Measurements from ENCODE around the gene ZFHX2.

The ZFHX2 gene

GRCh38 chr14:23572836-23573235, 21.3 kb upstream of the ZFHX2 start:
- no peak for DNase-seq (ENCODE audit: low read depth)

GRCh38 chr14:23572524-23572828, 20.9 kb upstream of the ZFHX2 start:
- no peak for DNase-seq (ENCODE audit: low read depth)

DNA sequence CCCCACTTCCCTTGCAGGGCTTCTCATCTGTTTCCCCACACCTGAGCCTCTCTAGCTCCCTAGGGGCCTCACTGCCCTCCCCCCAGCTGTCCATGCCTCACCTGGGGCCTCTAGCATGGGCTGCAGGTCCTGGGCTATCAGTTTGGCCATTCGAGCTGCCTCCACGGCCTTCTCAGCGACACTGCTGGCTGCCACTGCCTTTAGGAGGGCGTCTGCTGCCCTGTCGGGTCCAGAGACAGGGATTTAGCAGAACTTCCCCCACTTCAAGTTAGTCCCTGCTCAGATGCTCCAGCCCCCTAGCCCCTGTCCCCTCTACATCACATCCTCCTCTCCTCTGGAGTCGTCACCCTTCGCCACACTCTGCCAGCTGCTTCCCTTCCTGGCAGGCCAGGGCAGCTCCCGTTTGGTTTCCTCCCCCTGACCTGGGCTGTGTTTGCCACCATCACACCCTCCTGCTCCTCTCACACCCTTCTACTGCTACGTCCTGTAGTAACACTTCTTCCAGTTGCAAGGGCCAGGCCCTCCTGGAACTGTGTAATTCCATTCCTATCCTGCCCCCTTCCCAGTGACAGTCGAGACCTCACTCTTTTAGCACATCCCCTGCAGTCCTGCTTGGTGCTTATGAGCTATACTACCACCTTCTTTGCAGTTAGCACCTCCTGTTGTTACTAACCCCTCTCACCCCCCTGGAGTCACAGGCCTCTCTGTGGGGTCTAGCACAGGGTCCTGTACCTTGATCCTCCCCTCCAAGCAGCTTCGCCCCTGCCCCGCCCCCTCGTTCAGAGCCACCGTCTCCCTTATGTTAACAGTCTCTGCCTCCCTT, 20.3 kb upstream of the ZFHX2 start:
- no peak for DNase-seq (ENCODE audit: low read depth)

GRCh38 chr14:23570806-23571483, 19.4 kb upstream of the ZFHX2 start:
- no peak for DNase-seq (ENCODE audit: low read depth)

- no peak for DNase-seq (ENCODE audit: low read depth)
Measured at GRCh38 chr14:23569443-23570151, 18.0 kb upstream of the ZFHX2 start.

- DNase-seq (ENCODE audit: low read depth) = no peak
Measured at GRCh38 chr14:23568600-23569331, 17.2 kb upstream of the ZFHX2 start.

GRCh38 chr14:23568021-23568599, 16.5 kb upstream of the ZFHX2 start:
- DNase-seq (ENCODE audit: low read depth) = no peak

GRCh38 chr14:23567186-23568020, 15.8 kb upstream of the ZFHX2 start, which contains the start of gene AP1G2:
Gene AP1G2 (minus strand): TSS chr14:23567791. CDS start chr14:23567314, 477 bp downstream.
- DNase-seq (ENCODE audit: low read depth) = peak; percentile 71

DNA sequence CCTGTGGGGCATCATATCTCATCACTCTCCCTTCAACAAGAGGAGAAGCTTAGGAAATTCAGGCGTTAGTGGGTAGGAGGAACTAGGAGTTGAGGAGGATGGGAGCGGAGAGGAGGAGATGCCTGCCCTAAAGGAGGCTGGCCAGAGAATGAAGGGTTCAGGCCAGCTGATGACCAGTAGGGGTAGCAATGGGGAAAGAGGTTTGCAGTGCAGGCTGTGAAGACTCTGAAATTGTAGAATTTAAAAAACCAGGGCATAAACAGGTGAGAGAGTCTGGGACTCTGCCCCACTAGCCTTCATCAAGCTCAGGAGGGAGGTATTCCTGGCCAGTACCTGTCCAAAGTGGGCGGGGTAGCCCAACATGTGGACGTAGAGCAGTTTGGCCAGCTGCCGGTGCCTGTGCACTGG, 15.2 kb upstream of the ZFHX2 start:
- DNase-seq (ENCODE audit: low read depth) = no peak

GRCh38 chr14:23566112-23566777, 14.7 kb upstream of the ZFHX2 start:
- DNase-seq (ENCODE audit: low read depth) = no peak

DNA sequence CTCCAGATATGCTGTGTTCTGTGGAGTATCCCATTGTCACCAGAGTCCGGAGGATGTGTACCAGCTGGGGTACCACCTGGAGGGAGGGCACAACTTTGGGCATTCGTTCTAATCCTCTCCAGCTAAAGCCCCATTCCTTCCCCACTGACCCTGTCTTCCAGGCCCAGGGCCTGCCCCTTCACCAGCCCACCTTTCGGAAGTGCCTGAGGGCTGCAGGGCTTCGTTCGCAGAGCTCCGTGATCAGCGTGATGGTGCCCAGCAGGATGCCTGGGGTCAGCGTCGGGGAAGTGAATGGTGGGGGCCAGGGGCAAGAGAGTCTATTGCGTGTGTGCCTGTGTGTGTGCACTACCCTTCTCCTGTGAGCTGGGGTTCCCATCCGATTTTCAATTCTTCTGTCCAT, 14.1 kb upstream of the ZFHX2 start:
- no peak for DNase-seq (ENCODE audit: low read depth)

DNA sequence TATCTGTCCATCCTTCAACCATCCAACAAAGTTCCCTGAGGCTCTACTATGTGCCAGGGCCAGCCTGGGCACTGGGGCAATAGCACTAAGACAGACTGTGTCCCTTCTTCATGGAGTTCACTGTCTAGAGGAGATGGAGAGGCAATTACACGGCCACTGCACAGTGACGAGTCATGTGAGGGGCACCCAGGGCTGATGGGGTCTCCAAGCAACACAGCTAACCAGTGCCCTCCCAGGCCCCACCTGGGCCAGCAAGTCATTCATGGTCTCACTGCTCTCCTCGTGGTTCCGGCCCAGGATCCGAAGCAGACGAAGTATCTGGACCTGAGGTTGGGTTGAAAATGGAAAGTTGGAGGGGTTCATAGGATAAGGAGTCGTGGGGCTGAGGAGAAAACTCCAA, 13.3 kb upstream of the ZFHX2 start:
- no peak for DNase-seq (ENCODE audit: low read depth)

DNA sequence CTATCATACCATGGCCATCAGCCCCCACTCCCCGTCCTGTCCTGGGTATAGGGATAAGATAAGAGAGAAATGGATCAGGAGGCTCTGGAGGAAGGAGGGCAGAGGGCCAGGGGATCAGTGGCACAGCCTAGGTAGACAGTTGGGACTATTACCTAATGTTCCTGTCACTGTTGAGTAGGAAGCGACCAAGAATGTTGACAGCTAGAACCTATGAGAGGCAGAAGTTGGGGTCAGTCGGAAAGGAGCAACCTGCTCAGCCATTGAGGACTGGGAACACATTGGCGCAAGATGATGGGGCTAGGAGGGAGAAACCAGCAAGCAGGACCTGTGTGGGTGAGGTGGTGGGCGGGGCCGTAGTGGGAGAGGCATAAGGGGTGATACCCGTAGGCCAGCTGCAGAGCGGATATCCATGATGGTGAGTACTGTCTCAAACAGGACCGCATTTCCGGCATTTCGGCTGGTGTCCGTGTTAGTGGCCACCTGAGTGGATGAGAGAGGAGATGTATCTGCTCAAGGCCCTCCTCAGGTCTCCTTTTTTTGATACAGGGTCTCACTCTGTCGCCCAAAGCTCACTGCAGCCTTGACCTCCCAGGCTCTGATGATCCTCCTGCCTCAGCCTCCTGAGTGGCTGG, 12.7 kb upstream of the ZFHX2 start:
- no peak for DNase-seq (ENCODE audit: low read depth)

DNA sequence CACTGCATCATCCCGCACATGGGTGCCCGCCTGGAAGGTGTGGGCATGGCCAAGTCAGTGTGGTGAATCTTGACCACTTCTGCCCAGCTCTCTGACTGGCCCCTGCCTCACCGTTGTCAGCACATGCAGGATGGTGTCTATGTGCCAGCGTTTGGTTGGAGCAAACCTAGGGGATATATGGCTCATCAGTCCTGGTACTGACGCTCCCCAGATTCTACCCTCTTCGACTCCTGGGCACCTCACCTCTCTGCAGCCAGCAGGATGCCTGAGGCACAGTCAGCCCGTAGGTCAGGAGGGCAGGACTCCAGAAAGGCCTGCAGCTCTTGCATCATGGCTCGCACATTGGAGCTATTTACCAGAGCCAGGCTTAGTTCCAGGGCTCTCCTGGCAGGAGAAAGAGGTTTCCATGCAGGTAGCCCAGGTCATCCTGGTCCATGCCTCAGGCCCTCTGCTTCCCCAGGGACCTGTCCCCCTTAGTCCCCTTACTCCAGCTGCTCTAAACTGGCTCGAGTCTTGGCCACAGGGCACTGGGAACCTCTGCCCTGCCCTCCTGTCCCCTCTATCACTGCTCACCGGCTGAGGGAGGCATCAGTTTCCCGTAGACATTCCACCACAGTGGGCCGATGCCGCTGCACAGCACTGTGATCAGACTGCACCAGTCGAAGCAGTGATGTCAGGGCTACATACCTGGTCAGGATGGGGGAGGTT, 12.1 kb upstream of the ZFHX2 start:
- DNase-seq (ENCODE audit: low read depth) = no peak

DNA sequence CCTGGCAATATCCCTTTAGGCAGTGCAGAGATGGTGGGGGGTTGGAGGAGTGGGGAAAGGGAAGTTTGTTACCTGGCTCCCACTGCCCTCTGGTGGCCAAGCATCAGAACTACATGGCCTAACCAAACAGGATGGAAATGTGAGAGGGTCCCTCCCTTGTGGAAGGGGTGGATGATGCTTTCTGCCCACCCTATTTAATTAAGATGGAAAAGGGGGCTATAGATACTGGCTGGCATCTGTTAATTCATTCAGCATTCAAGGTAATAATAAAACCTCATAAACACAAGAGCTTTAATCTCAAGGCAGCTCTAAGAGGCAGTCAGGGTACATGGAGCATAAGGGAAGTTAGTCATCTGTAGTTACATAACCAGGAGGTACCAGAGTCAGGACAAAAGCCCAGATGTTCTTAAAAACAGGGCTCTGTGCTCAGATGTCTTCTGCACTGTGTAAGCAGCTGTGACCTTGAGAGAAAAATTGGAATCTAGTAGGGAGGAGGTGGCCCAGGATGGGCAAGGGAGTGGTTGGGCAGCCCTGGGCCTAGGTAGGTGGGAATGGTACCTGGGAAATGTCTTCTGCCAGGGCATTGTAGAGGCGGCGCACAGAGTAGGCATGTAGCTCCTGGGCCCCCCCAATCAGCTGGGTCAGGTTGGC, 11.4 kb upstream of the ZFHX2 start:
- DNase-seq (ENCODE audit: low read depth) = peak; percentile 38

DNA sequence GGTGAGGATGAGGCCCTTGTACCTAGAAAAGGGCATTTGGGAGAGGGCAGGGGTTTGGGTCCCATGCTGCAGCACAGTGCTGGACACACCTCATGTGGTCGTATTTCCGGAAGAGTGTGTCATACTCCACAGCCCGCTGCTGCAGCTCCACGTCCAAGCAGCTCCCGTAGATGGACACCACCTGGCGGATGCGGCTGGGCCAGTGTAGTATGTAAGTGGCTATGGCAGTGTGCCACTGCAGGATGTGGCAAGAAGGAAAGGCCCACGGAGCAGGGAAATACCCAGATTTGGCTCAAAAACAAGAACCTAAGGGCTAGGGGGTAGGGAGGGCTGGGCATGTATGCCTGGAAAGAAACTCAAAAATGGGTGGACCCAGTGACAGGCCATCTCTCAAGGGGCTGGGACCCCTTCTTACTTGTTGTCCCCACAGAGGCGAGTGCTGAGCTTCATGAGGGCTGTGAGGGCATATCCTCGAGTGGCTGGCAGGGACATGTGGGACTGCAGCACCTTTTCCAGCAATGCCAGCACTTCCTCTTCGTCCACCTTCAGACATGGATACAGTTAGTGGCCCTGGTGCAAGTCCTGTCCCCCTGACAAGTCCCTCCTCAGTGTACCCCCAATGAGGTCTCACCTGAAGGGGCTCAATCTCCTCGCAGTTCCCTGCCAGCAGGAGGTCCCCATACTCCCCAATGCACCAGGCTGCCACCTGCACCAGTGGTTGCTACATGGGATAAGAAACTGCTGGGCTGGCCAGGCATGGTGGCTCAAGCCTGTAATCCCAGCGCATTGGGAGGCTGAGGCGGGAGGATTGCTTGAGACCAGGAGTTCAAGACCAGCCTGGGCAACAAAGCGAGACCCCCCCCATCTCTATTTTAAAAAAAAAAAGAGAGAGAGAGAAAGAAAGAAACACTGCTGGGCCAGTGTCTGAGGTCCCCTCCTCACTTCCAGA, 10.6 kb upstream of the ZFHX2 start:
- no peak for DNase-seq (ENCODE audit: low read depth)

DNA sequence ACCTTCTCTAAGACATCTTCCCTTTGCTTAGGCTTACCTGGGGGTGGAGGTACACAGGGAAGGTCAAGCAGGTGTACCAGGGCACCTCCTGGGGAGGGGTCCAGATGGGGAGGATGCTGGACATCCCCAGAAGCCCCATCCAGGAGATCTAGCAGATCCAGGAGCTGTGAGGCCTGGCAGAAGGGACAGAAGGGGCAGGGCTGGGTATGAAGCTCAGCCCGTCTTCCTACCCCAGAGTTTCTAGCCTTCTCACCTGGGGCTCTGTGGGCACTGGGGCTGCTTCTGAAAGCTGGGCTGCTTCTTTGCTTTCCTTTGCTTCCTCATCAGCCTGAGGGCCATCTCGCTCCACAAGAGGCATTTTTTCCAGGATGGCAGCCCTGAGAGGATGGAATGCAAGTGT, 9.7 kb upstream of the ZFHX2 start:
- no peak for DNase-seq (ENCODE audit: low read depth)
